HS-27A (cell line): ENCODE results near the gene ASXL2.
"Not testable (repeated sequence)": the region's sequence is repeated elsewhere in the genome, so short reads cannot be mapped to it uniquely, and the experiment has no call there.

ENCODE experiments used
- DNase-seq: peaks from one replicate; pipeline ENCODE4 v3.0.0-alpha.2; 2012; ENCODE audit warnings: low read depth, missing footprints

Gene ASXL2

GRCh38 chr2:25891672-25892071 is 13.4 kb upstream of the ASXL2 start:
- no peak for DNase-seq

GRCh38 chr2:25887624-25888242 is 9.4 kb upstream of the ASXL2 start:
- no peak for DNase-seq

GRCh38 chr2:25885933-25886332 is 7.6 kb upstream of the ASXL2 start:
- peak; percentile 67 for DNase-seq

- no peak for DNase-seq
Measured at GRCh38 chr2:25881764-25882163, 3.5 kb upstream of the ASXL2 start.

GRCh38 chr2:25879133-25879730 is 945 bp upstream of the ASXL2 start:
- peak; percentile 41 for DNase-seq

GRCh38 chr2:25877431-25878360 is 591 bp downstream of the ASXL2 start:
- DNase-seq = peak; percentile 27

GRCh38 chr2:25872134-25872533 is 6.2 kb downstream of the ASXL2 start:
- no peak for DNase-seq

GRCh38 chr2:25867396-25868003 is 10.8 kb downstream of the ASXL2 start:
- no peak for DNase-seq

GRCh38 chr2:25856377-25856776 is 21.9 kb downstream of the ASXL2 start:
- no peak for DNase-seq

GRCh38 chr2:25855065-25855464 is 23.2 kb downstream of the ASXL2 start:
- DNase-seq = no peak

- no peak for DNase-seq
Measured at GRCh38 chr2:25854613-25855012, 23.7 kb downstream of the ASXL2 start.

GRCh38 chr2:25853038-25853638 is 25.1 kb downstream of the ASXL2 start:
- DNase-seq = no peak

GRCh38 chr2:25851740-25852503 is 26.4 kb downstream of the ASXL2 start:
- peak; percentile 30 for DNase-seq

GRCh38 chr2:25850400-25850799 is 27.9 kb downstream of the ASXL2 start:
- not testable (repeated sequence) for DNase-seq

- DNase-seq = not testable (repeated sequence)
Measured at GRCh38 chr2:25849350-25849749, 28.9 kb downstream of the ASXL2 start.

GRCh38 chr2:25845843-25846505 is 32.3 kb downstream of the ASXL2 start:
- DNase-seq = no peak

- no peak for DNase-seq
Measured at GRCh38 chr2:25844089-25844488, 34.2 kb downstream of the ASXL2 start.

- no peak for DNase-seq
Measured at GRCh38 chr2:25842155-25842554, 36.1 kb downstream of the ASXL2 start.

- DNase-seq = no peak
Measured at GRCh38 chr2:25838152-25838756, 40.0 kb downstream of the ASXL2 start.

- no peak for DNase-seq
Measured at GRCh38 chr2:25835906-25836305, 42.4 kb downstream of the ASXL2 start.
